NB4 (cell line): ENCODE measurements around the gene CDC73.
A peak's percentile ranks its signal among the peaks of the same experiment; 100 is the strongest.
"Not testable (repeated sequence)": the region's sequence is repeated elsewhere in the genome, so short reads cannot be mapped to it uniquely, and the experiment has no call there.

Source experiments
- DNase-seq: peaks from one replicate; pipeline ENCODE4 v3.0.0; 2010; ENCODE audit warnings: low read depth
- H3K4me3 ChIP-seq: one replicate; pipeline ENCODE4 v1.5.1; 2011; ENCODE audit warnings: mild to moderate bottlenecking, low read depth, low read length, moderate library complexity
- MYC ChIP-seq: IDR thresholded peaks from 2 replicates; pipeline ENCODE4 v1.6.1; 2011; ENCODE audit warnings: low read depth, low read length
- POLR2A ChIP-seq: IDR thresholded peaks from 2 replicates; pipeline ENCODE4 v1.6.1; 2011; ENCODE audit warnings: mild to moderate bottlenecking; ENCODE audit not compliant: insufficient read length; ENCODE audit errors: extremely low read depth
- TF ChIP-seq, protein P1 (sequence below): IDR thresholded peaks from one replicate; pipeline ENCODE4 v1.5.1; 2012; ENCODE audit warnings: low read depth, low read length
- TF ChIP-seq, protein P2 (sequence below): IDR thresholded peaks from 2 replicates; pipeline ENCODE4 v1.6.1; 2011; ENCODE audit warnings: low read depth, low read length

CDC73 gene

DNA sequence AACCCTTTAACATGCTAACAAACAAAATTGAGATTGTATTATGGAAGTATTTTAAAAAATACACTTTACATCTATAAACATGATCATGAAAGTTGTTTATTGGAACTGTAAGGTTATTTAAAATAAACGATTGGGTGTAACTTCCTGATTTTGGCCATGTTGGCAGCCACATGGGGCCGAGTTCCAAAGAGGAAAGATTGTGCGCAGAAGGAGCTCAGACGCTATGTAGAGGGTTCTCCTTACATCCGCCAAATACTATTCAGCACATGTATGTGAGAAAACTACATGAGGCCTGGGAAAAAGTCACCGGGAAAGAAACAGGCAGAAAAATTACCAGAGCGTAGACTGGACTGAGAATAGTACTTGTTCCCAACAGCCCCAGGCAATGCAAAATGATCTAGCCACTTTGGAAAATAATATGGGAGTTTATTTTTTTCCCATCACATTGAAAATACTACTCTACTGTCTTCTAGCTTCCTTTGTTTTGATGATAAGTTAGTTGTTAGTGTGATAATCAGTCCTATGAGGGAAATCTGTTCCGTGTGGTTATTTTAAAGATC lies 100.3 kb downstream of the CDC73 start:
- DNase-seq: no peak
- TF ChIP-seq, protein P1, sequence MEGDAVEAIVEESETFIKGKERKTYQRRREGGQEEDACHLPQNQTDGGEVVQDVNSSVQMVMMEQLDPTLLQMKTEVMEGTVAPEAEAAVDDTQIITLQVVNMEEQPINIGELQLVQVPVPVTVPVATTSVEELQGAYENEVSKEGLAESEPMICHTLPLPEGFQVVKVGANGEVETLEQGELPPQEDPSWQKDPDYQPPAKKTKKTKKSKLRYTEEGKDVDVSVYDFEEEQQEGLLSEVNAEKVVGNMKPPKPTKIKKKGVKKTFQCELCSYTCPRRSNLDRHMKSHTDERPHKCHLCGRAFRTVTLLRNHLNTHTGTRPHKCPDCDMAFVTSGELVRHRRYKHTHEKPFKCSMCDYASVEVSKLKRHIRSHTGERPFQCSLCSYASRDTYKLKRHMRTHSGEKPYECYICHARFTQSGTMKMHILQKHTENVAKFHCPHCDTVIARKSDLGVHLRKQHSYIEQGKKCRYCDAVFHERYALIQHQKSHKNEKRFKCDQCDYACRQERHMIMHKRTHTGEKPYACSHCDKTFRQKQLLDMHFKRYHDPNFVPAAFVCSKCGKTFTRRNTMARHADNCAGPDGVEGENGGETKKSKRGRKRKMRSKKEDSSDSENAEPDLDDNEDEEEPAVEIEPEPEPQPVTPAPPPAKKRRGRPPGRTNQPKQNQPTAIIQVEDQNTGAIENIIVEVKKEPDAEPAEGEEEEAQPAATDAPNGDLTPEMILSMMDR: no peak
- TF ChIP-seq MYC (no peak), POLR2A (no peak)
- TF ChIP-seq, protein P2, sequence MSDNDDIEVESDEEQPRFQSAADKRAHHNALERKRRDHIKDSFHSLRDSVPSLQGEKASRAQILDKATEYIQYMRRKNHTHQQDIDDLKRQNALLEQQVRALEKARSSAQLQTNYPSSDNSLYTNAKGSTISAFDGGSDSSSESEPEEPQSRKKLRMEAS: no peak
- H3K4me3 ChIP-seq: no peak overlapping the region

DNA sequence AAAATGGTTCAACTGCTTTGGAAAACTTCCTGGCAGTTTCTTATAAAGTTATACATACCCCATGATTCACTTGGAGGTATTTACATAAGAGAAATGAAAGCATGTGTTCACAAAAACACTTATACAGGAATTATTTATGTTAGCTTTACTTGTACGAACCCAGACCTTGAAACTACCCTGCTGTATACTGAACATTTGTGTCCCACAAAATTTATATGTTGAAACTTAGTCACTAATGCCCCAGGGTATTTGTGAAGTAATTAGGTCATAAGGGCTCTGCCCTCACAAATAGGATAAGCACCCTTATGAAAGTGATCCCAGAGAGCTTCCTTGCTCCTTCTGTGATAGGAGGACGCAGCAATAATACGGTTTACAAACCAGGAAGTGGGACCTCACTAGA lies 107.3 kb downstream of the CDC73 start:
- peak; percentile 10 for DNase-seq
- TF ChIP-seq, protein P2: no peak
- TF ChIP-seq MYC (no peak), POLR2A (no peak)
- TF ChIP-seq, protein P1: no peak

DNA sequence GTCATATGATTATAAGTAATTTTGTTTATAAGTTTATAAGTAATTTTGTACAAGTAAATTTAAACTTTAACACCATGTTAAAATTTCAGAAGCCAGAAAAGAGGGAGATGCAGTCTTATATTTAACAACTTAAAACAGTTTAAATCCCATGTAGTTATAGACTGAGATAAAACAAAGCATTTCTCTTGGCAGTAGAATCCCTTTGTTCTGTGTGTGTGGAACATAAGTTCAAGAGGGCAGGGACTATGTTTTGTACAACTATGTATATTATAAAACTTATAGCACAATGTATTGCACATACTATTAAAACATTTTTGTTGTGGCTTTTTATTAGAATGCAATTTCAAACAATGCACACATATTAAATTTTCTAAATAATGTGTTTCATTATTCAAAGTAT lies 109.3 kb downstream of the CDC73 start:
- not testable (repeated sequence) for DNase-seq, H3K4me3 ChIP-seq

More for the DNA sequence above, 107.3 kb downstream of the CDC73 start:
- no peak overlapping the region for H3K4me3 ChIP-seq

DNA sequence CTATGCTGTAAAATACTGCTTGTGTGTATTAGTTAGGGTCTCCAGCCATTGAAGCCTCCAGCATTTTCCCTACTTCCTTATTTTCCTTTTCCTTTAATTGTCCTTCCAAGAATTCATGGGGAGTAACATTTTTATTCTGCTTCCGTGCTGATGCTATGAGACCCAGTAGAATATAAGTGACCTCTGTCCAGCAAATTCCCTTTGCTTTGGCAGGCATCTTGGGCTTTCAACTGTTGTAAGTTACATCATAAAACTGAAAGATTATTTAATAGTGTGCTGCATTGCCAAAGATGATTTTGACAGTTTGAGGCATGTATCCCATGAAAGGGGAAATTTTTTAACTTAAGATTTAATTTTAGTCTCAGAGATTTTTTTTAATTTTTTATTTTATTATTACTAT lies 112.7 kb downstream of the CDC73 start:
- TF ChIP-seq, protein P2: no peak
- no peak for TF ChIP-seq POLR2A
- TF ChIP-seq, protein P1: no peak
- TF ChIP-seq MYC: no peak
- H3K4me3 ChIP-seq: no peak overlapping the region
- no peak for DNase-seq

DNA sequence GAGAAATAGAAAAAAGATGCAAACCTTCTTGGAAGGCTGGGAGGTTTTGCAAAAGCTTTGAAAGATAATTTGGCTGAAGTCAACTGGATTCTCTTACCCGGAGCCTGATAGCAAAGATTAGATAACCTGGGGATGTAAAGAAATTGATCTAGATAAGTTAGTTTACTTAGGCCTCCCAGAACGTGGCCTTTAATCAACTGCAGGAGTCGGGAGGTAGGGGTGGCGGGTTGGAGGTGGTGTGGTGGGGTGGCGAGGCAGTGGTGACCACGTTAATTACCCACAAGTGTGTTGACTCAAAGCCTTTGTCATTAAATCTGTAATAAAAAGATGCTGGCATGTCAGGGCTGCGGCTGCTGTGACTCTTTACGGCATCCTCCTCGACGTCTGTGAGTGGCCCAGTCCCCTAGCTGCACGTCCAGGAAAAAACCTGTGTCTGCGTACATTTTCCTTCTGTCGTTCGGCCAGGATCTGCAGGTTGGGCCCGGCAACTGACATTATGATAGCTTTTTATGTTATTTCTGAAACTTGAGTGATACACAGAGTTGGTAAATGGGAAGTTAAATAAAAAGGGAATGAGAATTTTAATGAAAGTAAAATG lies 115.6 kb downstream of the CDC73 start:
- DNase-seq: no peak
- H3K4me3 ChIP-seq: no peak overlapping the region
- TF ChIP-seq MYC (no peak), POLR2A (no peak)
- TF ChIP-seq, protein P1: no peak
- TF ChIP-seq, protein P2: no peak

DNA sequence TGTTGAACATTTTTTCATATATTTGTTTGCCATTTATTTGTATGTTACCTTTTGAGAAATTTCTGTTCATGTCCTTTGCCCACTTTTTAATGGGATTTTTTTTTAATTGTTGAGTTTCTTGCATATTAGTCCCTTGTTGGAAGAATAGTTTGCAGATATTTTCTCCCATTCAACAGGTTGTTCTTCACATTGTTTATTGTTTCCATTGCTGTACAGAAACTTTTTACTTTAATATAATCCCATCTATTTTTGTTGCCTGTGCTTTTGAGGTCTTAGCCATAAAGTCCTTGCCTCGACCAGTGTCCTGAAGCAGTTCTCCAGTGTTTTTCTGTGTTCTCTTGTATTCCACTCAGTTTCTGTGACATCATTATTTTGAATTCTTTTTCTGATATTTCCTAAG lies 118.8 kb downstream of the CDC73 start:
- TF ChIP-seq, protein P1: no peak
- DNase-seq: no peak
- no peak overlapping the region for H3K4me3 ChIP-seq
